Fibroblast of peridontal ligament (primary cell): ENCODE measurements around the gene IL1A.

Experiments
- DNase-seq: peaks from one replicate; pipeline ENCODE4 v3.0.0-alpha.2; 2010; ENCODE audit errors: extremely low read depth

IL1A gene

GRCh38 chr2:112818094-112818902 is 34.0 kb upstream of the IL1A start:
- no peak for DNase-seq

GRCh38 chr2:112817082-112817689 is 32.9 kb upstream of the IL1A start:
- no peak for DNase-seq

GRCh38 chr2:112814278-112814677 is 30.0 kb upstream of the IL1A start:
- peak; percentile 17 for DNase-seq

- no peak for DNase-seq
Observed at GRCh38 chr2:112813280-112813966, 29.1 kb upstream of the IL1A start.

GRCh38 chr2:112812318-112813267 is 28.3 kb upstream of the IL1A start:
- no peak for DNase-seq

- peak; percentile 18 for DNase-seq
Observed at GRCh38 chr2:112811841-112812306, 27.6 kb upstream of the IL1A start.

GRCh38 chr2:112811276-112811831 is 27.1 kb upstream of the IL1A start:
- no peak for DNase-seq

GRCh38 chr2:112809112-112809511 is 24.8 kb upstream of the IL1A start:
- DNase-seq: no peak

GRCh38 chr2:112807233-112807807 is 23.0 kb upstream of the IL1A start:
- DNase-seq: no peak

GRCh38 chr2:112805542-112805941 is 21.2 kb upstream of the IL1A start:
- no peak for DNase-seq

GRCh38 chr2:112803691-112804521 is 19.6 kb upstream of the IL1A start:
- peak; percentile 58 for DNase-seq

- DNase-seq: no peak
Observed at GRCh38 chr2:112800881-112801583, 16.7 kb upstream of the IL1A start.

- DNase-seq: no peak
Observed at GRCh38 chr2:112798979-112799975, 15.0 kb upstream of the IL1A start.

GRCh38 chr2:112796486-112796885 is 12.2 kb upstream of the IL1A start:
- DNase-seq: no peak

- DNase-seq: no peak
Observed at GRCh38 chr2:112795774-112796173, 11.5 kb upstream of the IL1A start.

GRCh38 chr2:112794841-112795240 is 10.5 kb upstream of the IL1A start:
- no peak for DNase-seq

- peak; percentile 11 for DNase-seq
Observed at GRCh38 chr2:112794131-112794733, 9.9 kb upstream of the IL1A start.
